Loucy (cell line): ENCODE measurements around the gene ANKRD34A.

ENCODE experiments used
- H2AFZ ChIP-seq: fragments of 200-600 bp; sonication (generic); 2 replicates; pipeline ENCODE4 v1.6.0; 2016; ENCODE audit warnings: antibody characterized with exemption, mild to moderate bottlenecking, low read length, moderate library complexity
- H3F3A ChIP-seq: fragments of 200-600 bp; 2 replicates; pipeline ENCODE4 v1.6.0; 2016; ENCODE audit warnings: antibody characterized with exemption, low read depth, mild to moderate bottlenecking
- H3K27me3 ChIP-seq: fragments of 200-600 bp; sonication (generic); 2 replicates; pipeline ENCODE4 v1.6.1; 2014; ENCODE audit warnings: low read length, mild to moderate bottlenecking; ENCODE audit not compliant: insufficient read depth, poor library complexity, severe bottlenecking
- H3K36me3 ChIP-seq: fragments of 200-600 bp; sonication (generic); 2 replicates; pipeline ENCODE4 v1.6.1; 2016; ENCODE audit warnings: low read length; ENCODE audit not compliant: insufficient read depth
- H3K4me1 ChIP-seq: fragments of 200-600 bp; sonication (generic); 2 replicates; pipeline ENCODE4 v1.5.1; 2014; ENCODE audit warnings: low read length, mild to moderate bottlenecking; ENCODE audit not compliant: insufficient read depth, poor library complexity, severe bottlenecking
- H3K4me2 ChIP-seq: fragments of 200-600 bp; sonication (generic); 2 replicates; pipeline ENCODE4 v1.6.0; 2014; ENCODE audit warnings: antibody characterized with exemption, low read length, low read depth, mild to moderate bottlenecking; ENCODE audit not compliant: poor library complexity, severe bottlenecking
- H3K4me3 ChIP-seq: fragments of 200-600 bp; sonication (generic); 2 replicates; pipeline ENCODE4 v1.5.1; 2014; ENCODE audit warnings: low read length, mild to moderate bottlenecking, mixed read lengths; ENCODE audit not compliant: poor library complexity, severe bottlenecking
- H3K79me2 ChIP-seq: fragments of 200-600 bp; sonication (generic); 2 replicates; pipeline ENCODE4 v1.6.1; 2014; ENCODE audit warnings: low read length; ENCODE audit not compliant: insufficient read depth
- H3K9ac ChIP-seq: fragments of 200-600 bp; sonication (generic); 2 replicates; pipeline ENCODE4 v1.6.0; 2014; ENCODE audit warnings: mild to moderate bottlenecking, low read depth, low read length, moderate library complexity; ENCODE audit not compliant: poor library complexity, severe bottlenecking
- H3K9me2 ChIP-seq: fragments of 200-600 bp; sonication (generic); replicated peaks from 2 replicates; pipeline ENCODE4 v1.6.1; 2016; ENCODE audit warnings: low read depth, low read length, mixed read lengths
- H3K9me3 ChIP-seq: fragments of 200-600 bp; sonication (generic); 2 replicates; pipeline ENCODE4 v1.6.1; 2014; ENCODE audit warnings: mild to moderate bottlenecking, antibody characterized with exemption, low read length, low read depth; ENCODE audit not compliant: insufficient read depth
- H4K20me1 ChIP-seq: fragments of 200-600 bp; sonication (generic); 2 replicates; pipeline ENCODE4 v1.6.0; 2014; ENCODE audit warnings: antibody characterized with exemption, low read length, mild to moderate bottlenecking; ENCODE audit not compliant: insufficient read depth, poor library complexity, severe bottlenecking
- EZH2phosphoT487 ChIP-seq: fragments of 200-600 bp; IDR thresholded peaks from 2 replicates; pipeline ENCODE4 v1.6.1; 2018; ENCODE audit warnings: antibody characterized with exemption, mild to moderate bottlenecking, moderate library complexity, borderline replicate concordance
- TF ChIP-seq, protein P1 (sequence below): fragments of 200-600 bp; sonication (generic); conservative IDR thresholded peaks from 2 replicates; pipeline ENCODE4 v1.5.1; 2014; ENCODE audit warnings: mild to moderate bottlenecking, antibody characterized with exemption, low read length

ANKRD34A gene

DNA sequence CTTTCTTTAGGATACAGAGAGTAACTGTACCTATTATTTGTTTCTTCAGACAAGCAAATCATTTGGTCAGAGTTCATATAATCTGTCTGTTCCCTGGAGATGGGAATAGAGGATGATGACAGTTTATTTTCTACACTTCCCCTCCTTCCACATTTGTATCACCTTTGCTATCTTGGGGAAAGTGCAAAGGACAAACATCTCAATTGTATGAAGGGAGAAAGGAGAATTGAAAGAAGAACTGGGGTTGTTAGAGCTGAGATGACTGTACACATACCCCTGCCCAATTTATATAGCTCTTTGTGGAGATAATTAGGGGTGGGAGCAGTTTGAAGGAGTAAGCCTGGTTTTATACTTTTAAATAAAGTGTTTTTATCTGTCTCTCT is 14.1 kb upstream of the ANKRD34A start:
- Histone ChIP-seq H4K20me1 (no peaks in the 10 kb centered on the region), H3F3A (peaks cover 9% of the 10 kb centered on the region; the same call in 1 of the 2 replicates), H3K9me2 (no peaks in the 10 kb centered on the region), H3K36me3 (no peaks in the 10 kb centered on the region), H3K79me2 (no peaks in the 10 kb centered on the region), H3K4me3 (peak overlapping the region; percentile 70), H3K27me3 (no peaks in the 10 kb centered on the region), H2AFZ (no peak overlapping the region), H3K9me3 (no peaks in the 10 kb centered on the region), H3K4me1 (peaks cover 63% of the 10 kb centered on the region), H3K9ac (peak overlapping the region; percentile 84), H3K4me2 (peak overlapping the region; percentile 87)
- no peak for TF ChIP-seq EZH2phosphoT487
- TF ChIP-seq, protein P1, sequence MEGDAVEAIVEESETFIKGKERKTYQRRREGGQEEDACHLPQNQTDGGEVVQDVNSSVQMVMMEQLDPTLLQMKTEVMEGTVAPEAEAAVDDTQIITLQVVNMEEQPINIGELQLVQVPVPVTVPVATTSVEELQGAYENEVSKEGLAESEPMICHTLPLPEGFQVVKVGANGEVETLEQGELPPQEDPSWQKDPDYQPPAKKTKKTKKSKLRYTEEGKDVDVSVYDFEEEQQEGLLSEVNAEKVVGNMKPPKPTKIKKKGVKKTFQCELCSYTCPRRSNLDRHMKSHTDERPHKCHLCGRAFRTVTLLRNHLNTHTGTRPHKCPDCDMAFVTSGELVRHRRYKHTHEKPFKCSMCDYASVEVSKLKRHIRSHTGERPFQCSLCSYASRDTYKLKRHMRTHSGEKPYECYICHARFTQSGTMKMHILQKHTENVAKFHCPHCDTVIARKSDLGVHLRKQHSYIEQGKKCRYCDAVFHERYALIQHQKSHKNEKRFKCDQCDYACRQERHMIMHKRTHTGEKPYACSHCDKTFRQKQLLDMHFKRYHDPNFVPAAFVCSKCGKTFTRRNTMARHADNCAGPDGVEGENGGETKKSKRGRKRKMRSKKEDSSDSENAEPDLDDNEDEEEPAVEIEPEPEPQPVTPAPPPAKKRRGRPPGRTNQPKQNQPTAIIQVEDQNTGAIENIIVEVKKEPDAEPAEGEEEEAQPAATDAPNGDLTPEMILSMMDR = no peak

DNA sequence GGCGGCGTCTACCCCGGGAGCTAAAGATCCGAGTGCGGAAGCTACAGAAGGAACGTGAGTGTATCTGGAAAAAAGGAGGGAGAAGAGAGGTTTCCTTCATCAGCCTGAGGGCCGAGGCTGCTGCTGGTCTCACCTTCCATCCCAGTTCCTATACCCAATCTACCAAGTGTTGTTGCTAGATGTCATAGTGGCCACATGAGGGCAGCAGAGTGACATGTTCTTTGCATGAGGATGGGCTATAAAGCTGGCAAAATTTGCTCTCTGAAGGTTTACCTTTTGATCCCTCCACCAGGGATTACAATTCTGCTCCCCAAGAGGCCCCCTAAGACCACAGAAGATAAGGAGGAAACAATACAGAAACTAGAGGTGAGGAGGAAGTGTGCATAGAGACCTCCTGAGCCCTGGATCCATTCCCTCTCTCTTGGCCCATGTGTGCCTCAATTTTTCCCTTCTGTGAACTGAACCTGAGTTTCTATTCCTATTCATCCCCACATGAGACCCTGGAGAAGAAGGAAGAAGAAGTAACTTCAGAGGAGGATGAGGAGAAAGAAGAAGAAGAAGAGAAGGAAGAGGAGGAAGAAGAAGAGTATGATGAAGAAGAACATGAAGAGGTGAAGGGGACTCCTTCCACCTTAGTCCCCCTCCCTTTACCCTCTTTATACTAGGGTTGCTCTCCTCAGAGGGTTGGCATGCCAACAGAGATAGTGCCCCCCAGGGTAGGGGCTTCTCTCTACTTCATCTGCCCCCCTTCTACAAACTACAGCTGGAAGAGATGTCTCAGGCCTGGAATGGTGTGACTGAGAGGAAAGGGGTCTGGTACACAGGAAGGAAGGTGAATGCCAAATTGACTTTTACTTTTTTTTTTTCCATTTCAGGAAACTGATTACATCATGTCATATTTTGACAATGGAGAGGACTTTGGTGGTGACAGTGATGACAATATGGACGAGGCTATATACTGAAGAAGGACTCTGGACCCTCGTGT is 13.4 kb upstream of the ANKRD34A start:
- Histone ChIP-seq H3K9me2 (no peaks in the 10 kb centered on the region), H3K9me3 (no peaks in the 10 kb centered on the region), H3K4me3 (peak overlapping the region; percentile 47), H3K4me2 (peak overlapping the region; percentile 87), H3K9ac (peak overlapping the region; percentile 84), H3F3A (peaks cover 9% of the 10 kb centered on the region; the same call in 1 of the 2 replicates), H3K36me3 (no peaks in the 10 kb centered on the region), H4K20me1 (no peaks in the 10 kb centered on the region), H3K27me3 (no peaks in the 10 kb centered on the region), H3K4me1 (peaks cover 56% of the 10 kb centered on the region), H2AFZ (peak overlapping the region; percentile 61), H3K79me2 (no peaks in the 10 kb centered on the region)
- TF ChIP-seq, protein P1 = peak; percentile 89
- no peak for TF ChIP-seq EZH2phosphoT487

DNA sequence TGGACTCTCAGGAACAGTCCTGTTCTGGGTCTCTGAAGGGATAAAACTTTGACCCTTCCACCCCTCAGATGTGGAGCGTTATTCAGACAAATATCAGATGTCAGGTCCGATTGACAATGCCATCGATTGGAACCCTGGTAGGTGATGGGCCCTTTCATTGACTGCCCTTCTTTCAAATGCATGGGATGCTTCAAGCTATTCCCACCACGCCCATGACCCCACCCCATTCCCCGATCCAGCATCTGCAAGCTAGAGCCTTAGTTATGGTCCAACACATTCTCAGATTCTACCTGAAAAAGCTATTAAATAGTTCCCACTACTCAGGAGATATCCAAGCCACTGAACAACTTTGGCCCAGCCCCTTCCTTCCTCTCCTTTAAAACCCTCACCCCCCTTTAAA is 12.6 kb upstream of the ANKRD34A start:
- Histone ChIP-seq H4K20me1 (no peaks in the 10 kb centered on the region), H3K4me1 (peaks cover 48% of the 10 kb centered on the region), H3K4me3 (peak overlapping the region; percentile 47), H3F3A (peaks cover 9% of the 10 kb centered on the region; the same call in 1 of the 2 replicates), H3K9ac (peak overlapping the region; percentile 84), H2AFZ (peak overlapping the region; percentile 61), H3K4me2 (peak overlapping the region; percentile 87), H3K27me3 (no peaks in the 10 kb centered on the region), H3K36me3 (no peaks in the 10 kb centered on the region), H3K9me2 (no peaks in the 10 kb centered on the region), H3K9me3 (no peaks in the 10 kb centered on the region), H3K79me2 (no peaks in the 10 kb centered on the region)
- no peak for TF ChIP-seq EZH2phosphoT487
- TF ChIP-seq, protein P1 = no peak
